ENCODE results near the gene RAC2. TPM values are rescaled to one million over a fixed set of nuclear protein-coding genes. Genes with fewer than 3 reads are reported as not detected.

RAC2 gene
- total RNA-seq, 2 donors from 2014 or later: 27.4 to 27.6 TPM

GRCh38 chr22:37209140-37209845, 34.8 kb downstream of the RAC2 start:
- H3K4me3 ChIP-seq: no peak overlapping the region
- no peaks in the 10 kb centered on the region for H3K36me3 ChIP-seq
- intact Hi-C loops (cut with DNase I): no loop called here
- H3K27me3 ChIP-seq: no peaks in the 10 kb centered on the region
- no peaks in the 10 kb centered on the region for H3K4me1 ChIP-seq
- TF ChIP-seq CTCF (IDR thresholded peaks at IDR 0.05): no peak
- no peaks in the 10 kb centered on the region for H3K9me3 ChIP-seq
- no peak overlapping the region for H3K27ac ChIP-seq
- no peak for DNase-seq
- no peak overlapping the region for H3K9ac ChIP-seq (ENCODE audit: low read depth in 2 of 2, low read length in 2 of 2)

GRCh38 chr22:37208401-37209139, 35.5 kb downstream of the RAC2 start:
- H3K27me3 ChIP-seq: no peaks in the 10 kb centered on the region
- no peak for DNase-seq
- no peak for TF ChIP-seq CTCF (IDR thresholded peaks at IDR 0.05)
- intact Hi-C loops (cut with DNase I): no loop called here
- H3K27ac ChIP-seq: no peak overlapping the region
- H3K4me3 ChIP-seq: no peak overlapping the region
- H3K4me1 ChIP-seq: no peaks in the 10 kb centered on the region
- H3K9ac ChIP-seq (ENCODE audit: low read depth in 2 of 2, low read length in 2 of 2): no peak overlapping the region
- no peaks in the 10 kb centered on the region for H3K9me3 ChIP-seq
- H3K36me3 ChIP-seq: no peaks in the 10 kb centered on the region

- intact Hi-C loops (cut with DNase I): no loop called here
These were observed 36.1 kb downstream of the RAC2 start for GRCh38 chr22:37207981-37208380.

GRCh38 chr22:37206841-37207821, 36.9 kb downstream of the RAC2 start:
- DNase-seq: no peak
- Histone ChIP-seq H3K27ac (no peak overlapping the region), H3K9me3 (no peaks in the 10 kb centered on the region), H3K27me3 (no peaks in the 10 kb centered on the region), H3K4me3 (no peak overlapping the region), H3K4me1 (no peaks in the 10 kb centered on the region), H3K36me3 (no peaks in the 10 kb centered on the region), H3K9ac (ENCODE audit: low read depth in 2 of 2, low read length in 2 of 2) (no peak overlapping the region)
- intact Hi-C loops (cut with DNase I): no loop called here
- TF ChIP-seq CTCF (IDR thresholded peaks at IDR 0.05): no peak

More at GRCh38 chr22:37207981-37208380, 36.1 kb downstream of the RAC2 start:
- H3K9ac ChIP-seq (ENCODE audit: low read depth in 2 of 2, low read length in 2 of 2): no peak overlapping the region
- H3K4me1 ChIP-seq: no peaks in the 10 kb centered on the region
- no peaks in the 10 kb centered on the region for H3K27me3 ChIP-seq
- no peak for TF ChIP-seq CTCF (IDR thresholded peaks at IDR 0.05)
- H3K36me3 ChIP-seq: no peaks in the 10 kb centered on the region
- no peaks in the 10 kb centered on the region for H3K9me3 ChIP-seq
- H3K27ac ChIP-seq: no peak overlapping the region
- DNase-seq: no peak
- H3K4me3 ChIP-seq: no peak overlapping the region

All from colonic mucosa (tissue), 4 donors.